GM19395 (cell line): ENCODE results near the gene PTX4.
"Not testable (repeated sequence)": the region's sequence is repeated elsewhere in the genome, so short reads cannot be mapped to it uniquely, and the experiment has no call there.

Experiments
- ATAC-seq: cut with Tn5 transposase; IDR thresholded peaks from one replicate; pipeline ENCODE4 v1.9.1; 2021; ENCODE audit warnings: mild to moderate bottlenecking, moderate library complexity; ENCODE audit not compliant: unreplicated experiment

Gene PTX4

GRCh38 chr16:1447965-1448364 lies 40.8 kb downstream of the PTX4 start:
- no peak for ATAC-seq

DNA sequence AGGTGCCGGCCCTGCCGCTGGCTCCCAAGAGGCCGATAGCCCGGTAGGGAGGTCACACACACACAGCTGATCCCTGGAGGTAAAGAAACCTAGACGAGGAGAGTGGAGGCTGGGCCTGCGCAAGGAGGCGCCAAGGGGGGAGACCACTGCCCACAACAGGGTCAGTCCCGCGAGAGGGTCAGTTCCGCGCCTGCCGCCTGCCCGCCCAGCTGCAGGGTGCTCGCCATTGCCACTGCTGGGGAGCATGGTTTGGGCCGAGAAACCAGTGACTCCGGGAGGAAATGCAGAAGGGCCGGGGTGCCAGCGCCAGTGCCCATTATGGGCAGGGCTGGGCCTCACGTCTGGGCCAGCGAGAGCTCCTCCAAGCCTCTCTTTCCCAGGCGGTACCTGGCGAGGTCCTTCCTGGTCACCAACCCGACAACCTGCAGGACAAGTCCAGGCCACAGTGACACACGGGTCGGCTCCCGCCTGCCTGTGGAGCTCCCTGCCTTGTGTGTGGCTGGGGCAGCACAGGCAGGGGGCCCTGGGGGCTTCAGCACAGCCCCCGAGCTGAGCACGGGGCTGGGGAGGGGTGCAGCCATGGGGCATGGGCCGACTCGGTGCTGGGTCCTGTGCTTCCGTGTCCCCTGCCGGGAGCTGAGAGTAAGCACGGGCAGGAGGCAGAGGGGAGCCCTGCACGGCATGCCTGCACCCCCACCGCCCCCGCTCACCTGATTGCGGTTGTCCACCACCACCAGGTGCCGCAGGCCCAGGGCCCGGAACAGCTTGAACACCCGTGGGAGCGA lies 42.3 kb downstream of the PTX4 start:
- no peak for ATAC-seq

DNA sequence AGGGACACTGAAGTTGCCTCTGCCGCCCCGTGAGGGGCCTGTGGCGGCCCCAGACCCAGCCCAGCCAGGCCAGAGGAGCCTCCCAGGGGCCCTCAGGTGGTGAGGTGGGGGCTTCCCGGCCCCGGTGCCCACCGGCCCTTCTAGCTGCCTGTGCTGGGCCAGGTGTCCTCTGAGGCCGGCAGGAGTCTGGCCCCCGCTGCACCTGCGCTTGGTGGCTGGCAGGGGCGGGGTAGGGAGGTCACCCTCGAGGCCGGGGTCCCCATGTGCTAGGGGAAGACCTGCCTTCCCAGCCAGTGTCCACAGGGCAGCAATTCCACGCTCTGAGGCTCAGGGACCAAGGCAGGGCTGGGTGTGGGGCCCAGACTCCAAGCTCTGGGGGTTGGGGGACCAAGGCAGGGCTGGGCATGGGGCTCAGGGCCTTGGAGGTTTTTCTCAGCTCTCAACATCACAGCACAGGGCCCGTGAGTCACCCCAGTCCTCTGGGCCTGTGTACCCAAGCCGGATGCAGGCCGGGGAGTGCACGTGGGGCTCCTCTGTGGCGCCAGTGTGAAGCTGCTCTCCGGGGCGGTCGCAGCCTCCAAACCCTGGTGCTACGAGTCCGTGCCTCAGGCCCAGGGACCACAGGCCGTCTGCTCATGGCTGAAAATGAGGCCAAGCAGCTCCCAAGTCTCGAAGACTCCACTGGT lies 43.1 kb downstream of the PTX4 start:
- no peak for ATAC-seq

- no peak for ATAC-seq
These were observed 43.8 kb downstream of the PTX4 start for GRCh38 chr16:1444730-1445517.

GRCh38 chr16:1443980-1444729 lies 44.6 kb downstream of the PTX4 start, which contains the start of gene CCDC154:
CCDC154 (minus strand) TSS chr16:1444556; CDS start chr16:1444322, 234 bp downstream.
- ATAC-seq: no peak

DNA sequence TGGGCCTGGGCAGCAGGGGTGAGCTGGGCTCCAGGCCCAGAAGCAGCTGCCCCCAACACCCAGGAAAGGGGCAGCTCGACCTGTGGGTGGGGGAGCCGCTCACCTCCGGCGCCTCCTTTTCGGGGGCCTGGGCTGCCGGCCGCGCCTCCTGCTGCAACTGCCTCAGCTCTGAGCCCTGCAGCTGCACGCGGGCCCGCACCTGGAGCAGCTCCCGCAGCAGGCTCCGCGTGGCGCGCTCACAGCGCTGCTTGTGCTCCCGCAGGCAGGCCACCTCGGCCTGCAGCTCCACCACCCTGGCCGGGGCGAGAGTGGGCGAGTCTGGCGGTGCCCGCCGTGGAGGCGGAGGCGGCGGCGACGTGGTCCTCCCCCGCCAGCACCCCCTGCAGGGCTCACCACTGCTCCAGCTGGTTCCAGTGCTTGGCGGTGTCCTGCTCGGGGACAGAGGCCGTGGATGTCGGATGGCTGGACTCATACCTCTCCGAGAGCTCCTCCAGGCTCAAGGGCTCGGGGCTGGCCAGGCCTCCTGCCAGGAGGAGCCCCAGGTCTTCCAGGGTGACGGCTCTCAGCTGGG lies 45.3 kb downstream of the PTX4 start:
- no peak for ATAC-seq

DNA sequence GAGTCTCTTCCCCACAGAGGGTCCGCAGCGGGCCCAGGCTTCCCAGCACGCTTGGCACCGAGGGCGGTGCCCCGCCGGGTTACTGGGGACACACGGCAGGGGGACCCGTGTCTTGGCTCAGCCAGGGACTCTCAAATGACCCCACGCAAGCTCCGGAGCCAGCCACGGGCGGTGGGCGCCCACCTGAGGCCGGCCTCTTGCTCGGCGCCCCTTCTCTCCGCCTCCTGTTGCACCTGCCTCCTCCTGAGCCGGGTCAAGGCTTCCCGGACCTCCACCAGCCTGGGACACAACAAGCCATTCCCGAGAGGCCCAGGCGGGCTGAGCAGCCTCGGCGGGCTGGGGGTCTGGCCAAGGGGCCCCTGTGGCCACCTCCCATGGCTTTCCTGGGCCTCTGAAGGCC lies 46.0 kb downstream of the PTX4 start:
- no peak for ATAC-seq

GRCh38 chr16:1441391-1441829 lies 47.3 kb downstream of the PTX4 start:
- no peak for ATAC-seq

- not testable (repeated sequence) for ATAC-seq
These were observed 49.1 kb downstream of the PTX4 start for GRCh38 chr16:1439699-1440074.

DNA sequence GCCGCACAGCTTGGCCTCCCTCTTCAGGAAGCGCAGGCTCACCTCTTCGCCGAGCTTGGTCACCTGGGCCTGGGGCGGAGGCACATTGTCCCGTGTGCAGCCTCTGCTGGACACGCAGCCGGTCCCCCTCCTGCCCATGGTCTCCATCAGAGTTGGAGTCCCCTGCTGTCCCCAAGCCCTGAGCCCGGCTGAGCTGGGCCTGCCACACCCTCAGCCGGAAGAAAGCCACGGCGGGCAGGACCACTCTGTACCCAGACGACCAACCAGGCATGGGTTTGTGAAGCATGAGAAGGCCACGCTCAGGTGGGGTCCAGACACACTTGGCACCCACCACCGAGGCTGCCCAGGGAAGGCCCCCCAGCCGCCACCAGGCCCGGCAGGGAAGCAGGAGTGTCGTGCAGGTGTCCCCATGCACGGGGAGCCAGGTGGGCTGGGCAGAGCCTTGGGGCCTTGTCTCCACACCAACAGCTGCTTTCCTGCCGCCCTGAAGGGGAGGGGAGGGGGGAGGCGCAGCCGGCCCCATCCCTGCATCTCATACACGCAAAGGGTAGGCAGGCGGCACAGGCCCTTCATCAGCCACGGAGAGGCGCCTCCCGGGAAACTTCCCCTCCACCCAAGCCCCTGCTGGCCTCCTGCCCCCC lies 49.6 kb downstream of the PTX4 start:
- no peak for ATAC-seq

DNA sequence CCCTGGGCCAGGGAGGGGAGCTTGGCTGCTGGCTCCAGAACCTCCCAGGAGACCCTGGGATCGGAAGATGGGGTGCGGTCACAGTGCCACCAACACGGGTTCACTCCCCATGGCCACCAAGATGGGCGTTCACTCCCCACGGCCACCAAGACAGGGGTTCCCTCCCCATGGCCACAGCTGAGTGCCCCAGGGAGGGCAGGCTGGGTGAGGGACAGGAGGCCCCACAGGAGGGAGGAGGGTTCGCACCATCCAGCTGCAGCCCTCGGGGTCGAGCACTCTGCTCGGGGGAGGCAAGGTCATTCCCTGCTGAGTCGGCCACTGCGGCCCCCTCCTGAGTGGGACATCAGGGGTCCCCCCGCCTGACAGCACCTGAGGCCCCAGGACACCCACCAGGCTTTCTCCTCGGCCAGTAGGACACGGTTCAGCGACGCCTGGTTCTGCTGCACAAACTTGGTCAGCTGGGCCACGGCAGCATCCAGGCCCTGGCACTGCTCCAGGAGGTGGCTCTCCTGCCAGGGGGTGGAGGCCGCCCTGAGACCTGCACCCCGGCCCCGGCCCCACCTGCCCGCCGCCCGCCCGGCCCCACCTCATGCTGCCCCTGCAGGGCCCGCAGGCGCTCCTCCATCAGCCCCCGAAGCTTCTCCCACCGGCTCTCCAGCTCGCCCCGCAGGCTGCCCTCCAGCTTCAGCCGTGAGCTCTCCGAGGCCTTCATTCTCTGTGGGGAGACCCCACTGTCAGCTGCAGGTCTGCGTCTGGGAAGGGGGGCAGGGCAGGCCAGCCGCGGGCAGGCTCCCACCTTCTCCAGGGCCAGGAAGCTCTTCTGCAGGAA lies 50.3 kb downstream of the PTX4 start:
- no peak for ATAC-seq

DNA sequence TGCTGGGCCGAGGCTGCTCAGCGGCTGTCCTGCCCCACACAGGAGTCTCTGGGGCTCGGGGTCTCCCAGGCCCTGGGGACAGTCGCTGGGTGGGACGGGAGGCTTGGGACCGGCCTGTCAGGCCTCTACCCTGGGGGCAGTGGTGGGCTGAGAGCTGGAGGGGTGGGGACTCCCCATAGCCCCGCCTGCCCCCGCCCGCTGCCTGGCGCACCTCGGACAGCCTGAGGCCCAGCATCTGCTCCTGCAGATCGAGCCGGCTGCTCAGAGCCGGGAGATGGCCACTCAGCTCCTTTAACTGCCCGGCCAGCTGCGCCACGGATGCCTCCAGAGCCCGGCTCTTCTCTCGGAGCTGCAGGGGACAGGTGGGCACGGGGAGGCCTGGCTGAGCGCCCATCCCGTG lies 51.1 kb downstream of the PTX4 start:
- ATAC-seq: no peak

DNA sequence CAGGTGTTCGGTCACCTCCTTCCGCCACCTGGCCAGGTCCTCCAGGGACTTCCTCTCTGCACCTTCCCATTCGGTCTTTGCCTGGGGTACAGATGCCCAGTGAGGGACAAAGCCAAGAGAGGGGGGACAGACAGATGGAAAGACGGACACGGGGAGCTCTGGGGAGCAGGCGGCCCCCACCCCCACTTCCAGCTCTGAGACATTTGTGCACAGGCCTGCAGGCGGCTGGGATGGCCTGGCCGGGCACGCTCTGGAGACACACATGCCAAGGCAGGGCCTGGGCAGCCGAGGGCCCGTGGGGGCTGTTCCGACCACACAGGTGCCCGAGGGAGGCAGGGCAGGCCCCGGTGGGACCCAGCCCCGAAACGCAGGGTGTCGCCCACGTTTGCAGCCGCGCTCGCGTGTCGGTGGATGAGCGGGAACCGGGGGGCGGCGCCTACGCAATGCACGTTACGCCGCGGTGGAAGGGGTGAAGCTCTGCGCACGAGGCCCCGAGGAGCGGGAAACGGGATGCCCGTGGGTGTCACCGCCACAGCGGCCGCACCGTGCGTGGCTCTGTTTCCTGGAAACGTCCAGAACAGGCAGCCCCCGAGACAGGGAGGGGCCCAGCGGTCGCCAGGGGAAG lies 51.9 kb downstream of the PTX4 start:
- ATAC-seq: no peak

DNA sequence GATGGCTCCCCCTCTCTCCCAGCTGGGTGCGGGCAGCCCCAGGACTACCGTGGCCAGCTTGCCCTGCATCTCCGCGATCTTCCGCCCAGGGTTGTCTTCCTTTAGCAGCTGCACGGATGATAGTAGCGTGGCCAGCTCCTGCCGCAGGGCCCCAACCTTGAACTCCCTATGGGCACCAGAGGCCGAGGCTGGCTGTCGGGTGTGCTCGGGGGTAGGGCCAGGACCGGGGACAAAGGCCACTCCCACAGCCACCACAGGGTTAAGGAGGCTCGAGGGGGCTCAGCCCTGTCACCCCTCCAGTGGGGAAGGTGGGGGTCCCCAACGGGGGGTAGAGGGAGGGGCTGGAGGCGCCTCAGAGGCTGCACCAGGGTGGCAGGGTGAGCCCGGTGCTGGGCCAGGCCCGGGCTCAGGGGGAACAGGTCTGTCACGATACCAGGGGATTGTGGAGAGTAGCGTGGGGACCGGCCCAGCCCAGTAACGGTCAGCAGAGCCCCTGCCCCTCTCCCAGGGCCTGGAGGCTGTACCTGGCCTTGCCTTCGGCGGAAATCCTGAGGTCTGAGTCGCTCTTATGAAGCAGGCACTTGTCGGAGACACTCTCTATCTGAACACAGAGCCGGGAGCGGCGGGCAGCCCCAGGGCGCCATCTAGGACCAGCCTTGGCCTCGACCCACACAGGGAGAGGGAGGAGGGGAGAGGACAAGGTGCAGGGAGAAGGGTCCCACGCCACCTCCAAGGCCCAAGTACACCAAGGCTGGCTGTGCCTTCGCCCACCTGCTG lies 52.6 kb downstream of the PTX4 start:
- ATAC-seq: no peak
